ENCODE results near the gene JAK2.
"Not testable (repeated sequence)": the region's sequence is repeated elsewhere in the genome, so short reads cannot be mapped to it uniquely, and the experiment has no call there.

- not testable (repeated sequence) for TF ChIP-seq CHD1 (IDR thresholded peaks at IDR 0.05; ENCODE audit: low read depth, low read length); BCLAF1 (IDR thresholded peaks at IDR 0.05); POLR2A (IDR thresholded peaks at IDR 0.05; ENCODE audit: low read depth, low read length); CTCF (IDR thresholded peaks at IDR 0.05 in 2 of 3, conservative IDR thresholded peaks at IDR 0.05 in 1 of 3; ENCODE audit: control insufficient read depth in 2 of 3, extremely low read depth in 1 of 3, insufficient read depth in 1 of 3, low read depth in 3 of 3, low read length in 3 of 3); NRF1 (conservative IDR thresholded peaks at IDR 0.05; ENCODE audit: low read depth, low read length); NBN (IDR thresholded peaks at IDR 0.05); USF2 (IDR thresholded peaks at IDR 0.05; ENCODE audit: borderline replicate concordance, low read depth, low read length); ESRRA (IDR thresholded peaks at IDR 0.05; ENCODE audit: low read length); SIN3A (IDR thresholded peaks at IDR 0.05; ENCODE audit: low read depth, low read length); SRF (IDR thresholded peaks at IDR 0.05; ENCODE audit: low read depth in 2 of 2, low read length in 2 of 2); YY1 (IDR thresholded peaks at IDR 0.05; ENCODE audit: low read depth, low read length); FOXM1 (IDR thresholded peaks at IDR 0.05; ENCODE audit: low read depth, low read length); JUND (IDR thresholded peaks at IDR 0.05; ENCODE audit: low read depth, low read length)
These were observed 42.9 kb upstream of the JAK2 start for GRCh38 chr9:4942042-4942691.
